HepG2 (cell line): ENCODE measurements around the gene TBC1D24. TPM values are rescaled to one million over a fixed set of nuclear protein-coding genes. Genes with fewer than 3 reads are reported as not detected.
A peak's percentile ranks its signal among the peaks of the same experiment; 100 is the strongest.

Experiments used
- CBX2 ChIP-seq, 2 experiments: fragments of 200-600 bp in 1 of 2; sonication (generic); formaldehyde crosslinking in 1 of 2; IDR thresholded peaks; 2 replicates each; pipeline versions ENCODE4 v1.7.0 to v1.8.1; 2018 to 2022; ENCODE audit warnings: low read depth in 2 of 2, low read length in 1 of 2, mild to moderate bottlenecking in 1 of 2, missing genetic modification reagents in 1 of 2
- CREM ChIP-seq, 2 experiments: sonication (generic) in 1 of 2; formaldehyde crosslinking in 1 of 2; IDR thresholded peaks; 2 replicates each; pipeline versions ENCODE4 v1.4.0 to v1.6.1; 2016 to 2020; ENCODE audit warnings: antibody characterized with exemption in 1 of 2, mild to moderate bottlenecking in 1 of 2, missing genetic modification reagents in 1 of 2
- FOXK1 ChIP-seq: sonication (generic); formaldehyde crosslinking; IDR thresholded peaks from 2 replicates; pipeline ENCODE4 v1.4.0; 2020; ENCODE audit warnings: low read depth, missing genetic modification reagents, borderline replicate concordance
- GLI4 ChIP-seq: sonication (generic); formaldehyde crosslinking; IDR thresholded peaks from 2 replicates; pipeline ENCODE4 v1.5.1; 2020; ENCODE audit warnings: missing genetic modification reagents, mild to moderate bottlenecking, moderate library complexity, borderline replicate concordance
- HCFC1 ChIP-seq: fragments of 150-350 bp; IDR thresholded peaks from 2 replicates; pipeline ENCODE4 v1.6.1; 2014; ENCODE audit warnings: low read depth, low read length
- HIVEP1 ChIP-seq: sonication (generic); formaldehyde crosslinking; IDR thresholded peaks from 2 replicates; pipeline ENCODE4 v1.4.0; 2020; ENCODE audit warnings: mild to moderate bottlenecking, missing genetic modification reagents
- HMG20A ChIP-seq: IDR thresholded peaks from 2 replicates; pipeline ENCODE4 v1.6.1; 2016; ENCODE audit warnings: borderline replicate concordance
- MAF1 ChIP-seq: sonication (generic); formaldehyde crosslinking; IDR thresholded peaks from 2 replicates; pipeline ENCODE4 v1.5.0; 2020; ENCODE audit warnings: missing genetic modification reagents, borderline replicate concordance
- MEF2D ChIP-seq: sonication (generic); formaldehyde crosslinking; IDR thresholded peaks from 2 replicates; pipeline ENCODE4 v1.5.1; 2020; ENCODE audit warnings: mild to moderate bottlenecking, missing genetic modification reagents
- MYC ChIP-seq: sonication (generic); formaldehyde crosslinking; IDR thresholded peaks from 2 replicates; pipeline ENCODE4 v1.9.0; 2021; ENCODE audit warnings: missing genetic modification reagents, borderline replicate concordance
- NKX3-1 ChIP-seq: sonication (generic); formaldehyde crosslinking; IDR thresholded peaks from 2 replicates; pipeline ENCODE4 v1.5.0; 2020; ENCODE audit warnings: missing genetic modification reagents
- POLR2AphosphoS2 ChIP-seq: IDR thresholded peaks from 2 replicates; pipeline ENCODE4 v1.6.1; 2011; ENCODE audit warnings: low read depth, low read length, improper control_type of control experiment
- RFX1 ChIP-seq: fragments of 450-650 bp; IDR thresholded peaks from 2 replicates; pipeline ENCODE4 v1.6.1; 2017
- SKI ChIP-seq: fragments of 450-650 bp; IDR thresholded peaks from one replicate; pipeline ENCODE4 v1.6.1; 2018; ENCODE audit warnings: mild to moderate bottlenecking; ENCODE audit not compliant: partially characterized antibody
- SMARCC2 ChIP-seq: fragments of 450-650 bp; IDR thresholded peaks from 2 replicates; pipeline ENCODE4 v1.6.1; 2017; ENCODE audit warnings: antibody characterized with exemption, mild to moderate bottlenecking
- SNAPC2 ChIP-seq: sonication (generic); formaldehyde crosslinking; IDR thresholded peaks from 2 replicates; pipeline ENCODE4 v1.8.1; 2022; ENCODE audit warnings: mild to moderate bottlenecking, missing genetic modification reagents
- THAP11 ChIP-seq: IDR thresholded peaks from 2 replicates; pipeline ENCODE4 v1.6.1; 2016; ENCODE audit warnings: missing biosample characterization, missing genetic modification reagents
- ZFP37 ChIP-seq: sonication (generic); formaldehyde crosslinking; IDR thresholded peaks from 2 replicates; pipeline ENCODE4 v1.4.0; 2020; ENCODE audit warnings: missing genetic modification reagents, borderline replicate concordance
- ZMAT3 ChIP-seq: sonication (generic); formaldehyde crosslinking; conservative IDR thresholded peaks from 2 replicates; pipeline ENCODE4 v1.7.0; 2021; ENCODE audit warnings: missing genetic modification reagents
- ZNF343 ChIP-seq: sonication (generic); formaldehyde crosslinking; IDR thresholded peaks from 2 replicates; pipeline ENCODE4 v1.4.0; 2020; ENCODE audit warnings: mild to moderate bottlenecking, missing genetic modification reagents
- ZNF556 ChIP-seq: sonication (generic); formaldehyde crosslinking; IDR thresholded peaks from 2 replicates; pipeline ENCODE4 v1.4.0; 2020; ENCODE audit warnings: mild to moderate bottlenecking, missing genetic modification reagents, borderline replicate concordance
- ZNF720 ChIP-seq: sonication (generic); formaldehyde crosslinking; IDR thresholded peaks from 2 replicates; pipeline ENCODE4 v1.4.0; 2020; ENCODE audit warnings: missing genetic modification reagents
- polyA plus RNA-seq, 8 experiments: library from polyadenylated mRNA; depleted of rRNA in 3 of 8; stranded (reverse) in 7 of 8; unstranded in 1 of 8; fragments of >200 nt; fragmentation: Illumina TruSeq in 4 of 8; extraction: Trizol in 4 of 8; gene quantifications; 2 replicates each; pipeline versions ENCODE4 v1.2.1 to v1.2.3, GENCODE V29; 2011 to 2016; ENCODE audit warnings: low read depth in 4 of 8, missing spikeins in 1 of 8, mixed read lengths in 1 of 8; ENCODE audit not compliant: insufficient read depth in 1 of 8
- total RNA-seq, 5 experiments: library from RNA; depleted of rRNA; stranded (reverse); fragments of >200 nt; fragmentation: Illumina TruSeq; extraction: Trizol; gene quantifications; 2 replicates each; pipeline ENCODE4 v1.2.3, GENCODE V29; 2016; ENCODE audit warnings: low read depth in 1 of 5
- TF ChIP-seq, protein P1 (sequence below): IDR thresholded peaks from 2 replicates; pipeline ENCODE4 v1.6.1; 2012; ENCODE audit warnings: low read depth, low read length, improper control_type of control experiment
- TF ChIP-seq, protein P2 (sequence below): sonication (generic); formaldehyde crosslinking; IDR thresholded peaks from 2 replicates; pipeline ENCODE4 v1.5.1; 2020; ENCODE audit warnings: missing genetic modification reagents, mild to moderate bottlenecking, borderline replicate concordance
- TF ChIP-seq, protein P3 (sequence below): sonication (generic); formaldehyde crosslinking; conservative IDR thresholded peaks from 2 replicates; pipeline ENCODE4 v1.8.0; 2022; ENCODE audit warnings: mild to moderate bottlenecking, moderate library complexity, missing genetic modification reagents
- TF ChIP-seq, protein P4 (sequence below): sonication (generic); formaldehyde crosslinking; IDR thresholded peaks from 2 replicates; pipeline ENCODE4 v1.4.0; 2020; ENCODE audit warnings: missing genetic modification reagents, borderline replicate concordance
- TF ChIP-seq, protein P5 (sequence below): sonication (generic); formaldehyde crosslinking; IDR thresholded peaks from 2 replicates; pipeline ENCODE4 v1.4.0; 2020; ENCODE audit warnings: mild to moderate bottlenecking, low read depth, missing genetic modification reagents

TBC1D24 gene
- total and polyA plus RNA-seq, 2 of the 13 experiments (the other 11 are each of a cell fraction or from before 2014, with no cell fraction given), result 7.7 to 13.7 TPM

DNA sequence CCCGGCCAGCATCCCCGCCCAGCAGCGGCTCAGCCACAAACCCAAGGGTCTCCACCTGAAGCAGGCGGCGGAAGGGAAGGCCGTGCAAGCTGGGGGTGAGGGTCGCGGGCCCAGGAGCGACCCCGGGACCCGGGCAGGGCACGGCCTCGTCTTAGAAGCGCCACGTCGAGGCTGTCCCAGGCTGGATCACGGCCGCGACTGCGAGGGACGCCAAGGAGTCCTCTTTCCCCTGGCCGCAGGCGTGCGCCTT, 46.2 kb upstream of the TBC1D24 start (continued):
- TF ChIP-seq, protein P1, sequence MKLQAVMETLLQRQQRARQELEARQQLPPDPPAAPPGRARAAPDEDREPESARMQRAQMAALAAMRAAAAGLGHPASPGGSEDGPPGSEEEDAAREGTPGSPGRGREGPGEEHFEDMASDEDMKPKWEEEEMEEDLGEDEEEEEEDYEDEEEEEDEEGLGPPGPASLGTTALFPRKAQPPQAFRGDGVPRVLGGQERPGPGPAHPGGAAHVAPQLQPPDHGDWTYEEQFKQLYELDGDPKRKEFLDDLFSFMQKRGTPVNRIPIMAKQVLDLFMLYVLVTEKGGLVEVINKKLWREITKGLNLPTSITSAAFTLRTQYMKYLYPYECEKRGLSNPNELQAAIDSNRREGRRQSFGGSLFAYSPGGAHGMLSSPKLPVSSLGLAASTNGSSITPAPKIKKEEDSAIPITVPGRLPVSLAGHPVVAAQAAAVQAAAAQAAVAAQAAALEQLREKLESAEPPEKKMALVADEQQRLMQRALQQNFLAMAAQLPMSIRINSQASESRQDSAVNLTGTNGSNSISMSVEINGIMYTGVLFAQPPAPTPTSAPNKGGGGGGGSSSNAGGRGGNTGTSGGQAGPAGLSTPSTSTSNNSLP, result no peak
- no peak for TF ChIP-seq CREM (IDR thresholded peaks at IDR 0.05)
- TF ChIP-seq CREM (CRISPR knock-in tag; IDR thresholded peaks at IDR 0.05), result no peak
- TF ChIP-seq ZNF720 (CRISPR knock-in tag), result no peak
- no peak for TF ChIP-seq ZFP37 (CRISPR knock-in tag)
- TF ChIP-seq, protein P2, sequence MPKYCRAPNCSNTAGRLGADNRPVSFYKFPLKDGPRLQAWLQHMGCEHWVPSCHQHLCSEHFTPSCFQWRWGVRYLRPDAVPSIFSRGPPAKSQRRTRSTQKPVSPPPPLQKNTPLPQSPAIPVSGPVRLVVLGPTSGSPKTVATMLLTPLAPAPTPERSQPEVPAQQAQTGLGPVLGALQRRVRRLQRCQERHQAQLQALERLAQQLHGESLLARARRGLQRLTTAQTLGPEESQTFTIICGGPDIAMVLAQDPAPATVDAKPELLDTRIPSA (CRISPR knock-in tag), result no peak
- no peak for TF ChIP-seq MYC (CRISPR knock-in tag)
- 0 out of 2 replicates have a peak, but pooled peaks have one; percentile 8 for TF ChIP-seq FOXK1 (CRISPR knock-in tag)
- TF ChIP-seq HCFC1, result no peak
- TF ChIP-seq ZNF556 (CRISPR knock-in tag), result no peak
- TF ChIP-seq, protein P3, sequence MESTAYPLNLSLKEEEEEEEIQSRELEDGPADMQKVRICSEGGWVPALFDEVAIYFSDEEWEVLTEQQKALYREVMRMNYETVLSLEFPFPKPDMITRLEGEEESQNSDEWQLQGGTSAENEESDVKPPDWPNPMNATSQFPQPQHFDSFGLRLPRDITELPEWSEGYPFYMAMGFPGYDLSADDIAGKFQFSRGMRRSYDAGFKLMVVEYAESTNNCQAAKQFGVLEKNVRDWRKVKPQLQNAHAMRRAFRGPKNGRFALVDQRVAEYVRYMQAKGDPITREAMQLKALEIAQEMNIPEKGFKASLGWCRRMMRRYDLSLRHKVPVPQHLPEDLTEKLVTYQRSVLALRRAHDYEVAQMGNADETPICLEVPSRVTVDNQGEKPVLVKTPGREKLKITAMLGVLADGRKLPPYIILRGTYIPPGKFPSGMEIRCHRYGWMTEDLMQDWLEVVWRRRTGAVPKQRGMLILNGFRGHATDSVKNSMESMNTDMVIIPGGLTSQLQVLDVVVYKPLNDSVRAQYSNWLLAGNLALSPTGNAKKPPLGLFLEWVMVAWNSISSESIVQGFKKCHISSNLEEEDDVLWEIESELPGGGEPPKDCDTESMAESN (CRISPR knock-in tag), result no peak
- TF ChIP-seq THAP11 (CRISPR knock-in tag), result no peak
- 0 out of 2 replicates have a peak, but pooled peaks have one; percentile 50 for TF ChIP-seq MAF1 (CRISPR knock-in tag)
- TF ChIP-seq, protein P4, sequence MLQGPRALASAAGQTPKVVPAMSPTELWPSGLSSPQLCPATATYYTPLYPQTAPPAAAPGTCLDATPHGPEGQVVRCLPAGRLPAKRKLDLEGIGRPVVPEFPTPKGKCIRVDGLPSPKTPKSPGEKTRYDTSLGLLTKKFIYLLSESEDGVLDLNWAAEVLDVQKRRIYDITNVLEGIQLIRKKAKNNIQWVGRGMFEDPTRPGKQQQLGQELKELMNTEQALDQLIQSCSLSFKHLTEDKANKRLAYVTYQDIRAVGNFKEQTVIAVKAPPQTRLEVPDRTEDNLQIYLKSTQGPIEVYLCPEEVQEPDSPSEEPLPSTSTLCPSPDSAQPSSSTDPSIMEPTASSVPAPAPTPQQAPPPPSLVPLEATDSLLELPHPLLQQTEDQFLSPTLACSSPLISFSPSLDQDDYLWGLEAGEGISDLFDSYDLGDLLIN, result no peak
- TF ChIP-seq RFX1, result no peak
- TF ChIP-seq, protein P5, sequence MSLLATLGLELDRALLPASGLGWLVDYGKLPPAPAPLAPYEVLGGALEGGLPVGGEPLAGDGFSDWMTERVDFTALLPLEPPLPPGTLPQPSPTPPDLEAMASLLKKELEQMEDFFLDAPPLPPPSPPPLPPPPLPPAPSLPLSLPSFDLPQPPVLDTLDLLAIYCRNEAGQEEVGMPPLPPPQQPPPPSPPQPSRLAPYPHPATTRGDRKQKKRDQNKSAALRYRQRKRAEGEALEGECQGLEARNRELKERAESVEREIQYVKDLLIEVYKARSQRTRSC (CRISPR knock-in tag), result no peak
- TF ChIP-seq SMARCC2, result no peak
- TF ChIP-seq GLI4, result peak; percentile 23; the same call in 1 of the 2 replicates
- TF ChIP-seq ZMAT3 (CRISPR knock-in tag), result no peak
- no peak for TF ChIP-seq NKX3-1 (CRISPR knock-in tag)
- TF ChIP-seq ZNF343 (CRISPR knock-in tag), result no peak
- TF ChIP-seq HMG20A (CRISPR knock-in tag), result no peak
- TF ChIP-seq MEF2D, result no peak
- TF ChIP-seq POLR2AphosphoS2, result no peak
- TF ChIP-seq SKI, result no peak
- no peak for TF ChIP-seq CBX2 (IDR thresholded peaks at IDR 0.05; ENCODE audit: low read depth, low read length)
- TF ChIP-seq CBX2 (CRISPR knock-in tag; IDR thresholded peaks at IDR 0.05; ENCODE audit: low read depth), result no peak
- peak; percentile 59; the same call in 1 of the 2 replicates for TF ChIP-seq HIVEP1 (CRISPR knock-in tag)
- no peak; the same call in 1 of the 2 replicates for TF ChIP-seq SNAPC2 (CRISPR knock-in tag)
